Common myeloid progenitor, CD34-positive (primary cell): ENCODE measurements around the gene CEP128.
A peak's percentile ranks its signal among the peaks of the same experiment; 100 is the strongest.

Experiments
- CTCF ChIA-PET: fragments of 350-600 bp; sonication (Branson Sonifier 250); formaldehyde crosslinking; loops from one replicate; lab custom pipeline; 2021; ENCODE audit warnings: antibody characterized with exemption; lab: Charles Lee
- POLR2A ChIA-PET: fragments of 350-600 bp; sonication (Branson Sonifier 250); formaldehyde crosslinking; loops from one replicate; lab custom pipeline; 2021; ENCODE audit warnings: antibody characterized with exemption; lab: Charles Lee
- DNase-seq, 3 donors: peaks; one replicate each; pipeline versions ENCODE4 v3.0.0 to v3.0.0-alpha.2; 2013
- H3K27ac ChIP-seq, 2 experiments: 1 replicate in 1 of 2; 2 replicates in 1 of 2; pipeline ENCODE4 v1.7.0; 2013; ENCODE audit warnings: inconsistent platforms in 2 of 2, low read length in 2 of 2, mild to moderate bottlenecking in 2 of 2, low read depth in 1 of 2, moderate library complexity in 1 of 2; ENCODE audit not compliant: severe bottlenecking in 2 of 2, insufficient read depth in 1 of 2, poor library complexity in 1 of 2
- H3K27me3 ChIP-seq, 5 experiments: replicated peaks in 2 of 5; 1 replicate in 3 of 5; 2 replicates in 2 of 5; pipeline versions ENCODE4 v1.6.1 to v1.7.0; 2013; ENCODE audit warnings: low read length in 4 of 5, mild to moderate bottlenecking in 2 of 5, moderate library complexity in 2 of 5, inconsistent platforms in 1 of 5; ENCODE audit not compliant: insufficient read depth in 5 of 5, control insufficient read depth in 4 of 5
- H3K36me3 ChIP-seq, 4 experiments: 1 replicate in 2 of 4; 2 replicates in 2 of 4; pipeline versions ENCODE4 v1.6.1 to v1.7.0; 2013; ENCODE audit warnings: low read length in 3 of 4, control low read depth in 1 of 4, mild to moderate bottlenecking in 1 of 4; ENCODE audit not compliant: control insufficient read depth in 4 of 4, insufficient read depth in 4 of 4
- H3K4me1 ChIP-seq, 4 experiments: 1 replicate in 3 of 4; 2 replicates in 1 of 4; pipeline versions ENCODE4 v1.6.1 to v1.7.1; 2013; ENCODE audit warnings: low read length in 3 of 4, mild to moderate bottlenecking in 3 of 4, control low read depth in 1 of 4, inconsistent platforms in 1 of 4, moderate library complexity in 1 of 4; ENCODE audit not compliant: control insufficient read depth in 4 of 4, insufficient read depth in 4 of 4; ENCODE audit errors: control extremely low read depth in 1 of 4
- H3K4me3 ChIP-seq, 7 experiments: 1 replicate in 4 of 7; 2 replicates in 3 of 7; pipeline versions ENCODE4 v1.5.1 to v1.7.0; 2013; ENCODE audit warnings: mild to moderate bottlenecking in 7 of 7, low read length in 6 of 7, moderate library complexity in 6 of 7, inconsistent platforms in 2 of 7, low read depth in 2 of 7, control low read depth in 1 of 7; ENCODE audit not compliant: insufficient read depth in 4 of 7, control insufficient read depth in 1 of 7; ENCODE audit errors: extremely low read depth in 1 of 7
- H3K9me3 ChIP-seq, 5 experiments: 1 replicate in 4 of 5; 2 replicates in 1 of 5; pipeline versions ENCODE4 v1.6.1 to v1.7.1; 2013; ENCODE audit warnings: low read length in 4 of 5, mild to moderate bottlenecking in 2 of 5, inconsistent platforms in 1 of 5, low read depth in 1 of 5, moderate library complexity in 1 of 5; ENCODE audit not compliant: control insufficient read depth in 4 of 5, insufficient read depth in 2 of 5; ENCODE audit errors: control extremely low read depth in 1 of 5
- WGBS: methylation state at CpG from one replicate; pipeline ENCODE4 v1.1.5; 2013; ENCODE audit not compliant: insufficient coverage; 5-methylcytosine and 5-hydroxymethylcytosine counted together

CEP128 gene

DNA sequence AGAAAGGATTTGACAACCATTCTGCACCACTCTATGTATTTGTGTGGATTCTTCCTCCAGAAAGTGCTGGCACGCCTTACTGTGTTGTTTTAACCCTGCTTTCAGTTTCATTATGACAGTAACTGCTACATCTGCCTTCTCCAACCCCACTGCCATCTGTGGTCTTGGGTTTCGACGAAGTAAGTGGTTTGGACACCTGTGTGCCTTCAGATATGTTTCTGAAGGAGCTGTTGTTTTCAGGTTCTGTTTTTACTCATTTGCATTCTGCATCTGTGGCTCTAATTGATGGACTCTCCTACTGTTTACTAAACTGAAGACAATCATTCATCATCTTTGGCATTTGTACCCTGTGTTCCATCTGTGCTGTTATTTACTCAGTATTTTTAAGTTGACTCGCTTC lies 18.0 kb upstream of the CEP128 start:
- Histone ChIP-seq H3K9me3 (no peaks in the 10 kb centered on the region), H3K27ac (no peak overlapping the region), H3K4me1 (peaks cover 0 to 11% (median 9%) of the 10 kb centered on the region in 4 experiments), H3K27me3 (peaks cover 0 to 11% (median 6%) of the 10 kb centered on the region in 5 experiments), H3K36me3 (no peaks in the 10 kb centered on the region), H3K4me3 (peak overlapping the region in 1 of 7 experiments; percentile 8)
- CTCF ChIA-PET: interaction anchor here (0.7 to 1.2 kb wide), 3 partner anchors 22 to 28 kb away, joined by 3 to 5 read pairs (median 3); no protein-coding TSS in a partner anchor
- peak; percentile 33 to 81 (median 74) for DNase-seq
- POLR2A ChIA-PET: no interaction called here
- WGBS: 50% methylated on average over 2 of the region's 4 CpGs

- ChIA-PET CTCF (interaction anchor here (1.2 kb wide), 2 partner anchors 23 to 28 kb away, joined by 3 to 5 read pairs; no protein-coding TSS in a partner anchor), POLR2A (no interaction called here)
- no peaks in the 10 kb centered on the region for H3K9me3 ChIP-seq
- no peak overlapping the region for H3K27ac ChIP-seq
- H3K36me3 ChIP-seq: no peaks in the 10 kb centered on the region
- peaks cover 0 to 11% (median 9%) of the 10 kb centered on the region in 4 experiments for H3K4me1 ChIP-seq
- H3K4me3 ChIP-seq: no peak overlapping the region
- no peak for DNase-seq
- peaks cover 0 to 9% (median 6%) of the 10 kb centered on the region in 5 experiments for H3K27me3 ChIP-seq
- 100% methylated on average over 1 of the region's 3 CpGs for WGBS
These were observed 17.4 kb upstream of the CEP128 start for GRCh38 chr14:80958939-80959338.

GRCh38 chr14:80958226-80958625 lies 16.7 kb upstream of the CEP128 start:
- Histone ChIP-seq H3K27ac (no peak overlapping the region), H3K27me3 (peaks cover 0 to 9% (median 6%) of the 10 kb centered on the region in 5 experiments), H3K4me3 (no peak overlapping the region), H3K4me1 (peaks cover 0 to 11% (median 9%) of the 10 kb centered on the region in 4 experiments), H3K9me3 (no peaks in the 10 kb centered on the region), H3K36me3 (no peaks in the 10 kb centered on the region)
- ChIA-PET POLR2A (no interaction called here), CTCF (interaction anchor here (1.2 kb wide), 1 partner anchor 29 kb away, joined by 5 read pairs; no protein-coding TSS in a partner anchor)
- 100% methylated on average over 2 of the region's 2 CpGs for WGBS
- DNase-seq: no peak

GRCh38 chr14:80957613-80958012 lies 16.1 kb upstream of the CEP128 start:
- 100% methylated on average over 1 of the region's 2 CpGs for WGBS
- peaks cover 0 to 9% (median 6%) of the 10 kb centered on the region in 5 experiments for H3K27me3 ChIP-seq
- ChIA-PET CTCF (interaction anchor here (0.9 to 1.9 kb wide), 3 partner anchors 16 to 32 kb away, joined by 3 to 6 read pairs (median 4); partner anchors contain the start of gene CEP128), POLR2A (no interaction called here)
- H3K27ac ChIP-seq: no peak overlapping the region
- DNase-seq: no peak
- no peak overlapping the region for H3K4me3 ChIP-seq
- peaks cover 0 to 11% (median 9%) of the 10 kb centered on the region in 4 experiments for H3K4me1 ChIP-seq
- no peaks in the 10 kb centered on the region for H3K9me3 ChIP-seq
- H3K36me3 ChIP-seq: no peaks in the 10 kb centered on the region

DNA sequence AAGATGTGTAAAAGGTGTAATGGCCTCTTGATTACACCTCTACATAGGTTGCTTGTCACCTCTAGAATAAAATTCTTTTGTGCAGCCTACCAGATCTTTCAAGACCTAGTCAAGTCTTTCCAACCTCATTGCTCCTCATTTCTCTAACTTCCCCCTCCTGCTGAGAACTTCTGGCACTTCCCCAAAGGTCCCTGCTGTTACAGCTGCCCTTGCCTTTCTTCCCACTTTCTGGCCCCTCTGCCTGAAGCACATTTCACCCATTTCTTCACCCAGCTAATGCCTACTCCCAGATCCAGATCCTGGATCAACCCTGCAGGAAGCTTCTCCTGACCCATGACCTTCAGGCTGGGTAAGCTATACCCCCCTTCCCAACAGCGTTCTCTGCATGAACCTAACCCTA lies 15.4 kb upstream of the CEP128 start:
- Histone ChIP-seq H3K27me3 (peaks cover 0 to 9% (median 6%) of the 10 kb centered on the region in 5 experiments), H3K27ac (no peak overlapping the region), H3K36me3 (no peaks in the 10 kb centered on the region), H3K4me3 (no peak overlapping the region), H3K9me3 (no peaks in the 10 kb centered on the region), H3K4me1 (peaks cover 0 to 11% (median 9%) of the 10 kb centered on the region in 4 experiments)
- peak in 2 of 3 donors; percentile 17 to 18 for DNase-seq
- ChIA-PET POLR2A (interaction anchor here (0.7 kb wide), 1 partner anchor 53 kb away, joined by 3 read pairs; no protein-coding TSS in a partner anchor), CTCF (interaction anchor here (0.7 to 2.4 kb wide), 6 partner anchors 11 to 254 kb away, joined by 3 to 8 read pairs (median 5); partner anchors contain the start of gene CEP128)
- no CpG with 5 or more reads among the region's 1 CpG for WGBS

GRCh38 chr14:80956102-80956501 lies 14.6 kb upstream of the CEP128 start:
- Histone ChIP-seq H3K27ac (no peak overlapping the region), H3K4me3 (no peak overlapping the region), H3K4me1 (peaks cover 0 to 11% (median 9%) of the 10 kb centered on the region in 4 experiments), H3K27me3 (peaks cover 0 to 9% (median 6%) of the 10 kb centered on the region in 5 experiments), H3K36me3 (no peaks in the 10 kb centered on the region), H3K9me3 (no peaks in the 10 kb centered on the region)
- CTCF ChIA-PET: interaction anchor here (0.6 to 2.5 kb wide), 9 partner anchors 12 to 259 kb away, joined by 3 to 13 read pairs (median 6); partner anchors contain the start of gene CEP128
- POLR2A ChIA-PET: no interaction called here
- WGBS: no CpG with 5 or more reads among the region's 2 CpGs
- DNase-seq: no peak

DNA sequence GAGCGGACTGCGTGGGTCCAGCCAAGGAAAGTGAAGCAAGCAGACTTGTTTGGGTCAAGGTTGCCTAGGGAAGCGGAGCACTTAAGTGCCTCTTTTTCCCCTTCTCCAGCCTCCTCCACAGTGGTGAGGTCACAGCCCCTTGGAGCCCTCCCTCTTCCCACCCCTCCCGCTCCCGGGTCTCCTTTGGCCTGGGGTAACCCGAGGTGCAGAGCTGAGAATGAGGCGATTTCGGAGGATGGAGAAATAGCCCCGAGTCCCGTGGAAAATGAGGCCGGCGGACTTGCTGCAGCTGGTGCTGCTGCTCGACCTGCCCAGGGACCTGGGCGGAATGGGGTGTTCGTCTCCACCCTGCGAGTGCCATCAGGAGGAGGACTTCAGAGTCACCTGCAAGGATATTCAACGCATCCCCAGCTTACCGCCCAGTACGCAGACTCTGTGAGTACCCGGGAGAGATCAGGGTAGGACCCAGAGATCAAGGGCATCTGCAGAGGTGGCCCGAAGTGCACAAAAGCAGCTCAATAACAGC lies 13.9 kb upstream of the CEP128 start, which contains the start of gene TSHR:
TSS of gene TSHR (plus strand) at position 206 of the 526 bp plus-strand sequence. CDS start at position 266, 60 bp downstream.
- Histone ChIP-seq H3K4me3 (peak within 1 kb of the TSS; percentile 3 to 83 (median 68)), H3K9me3 (no peaks in the 10 kb centered on the region), H3K27me3 (peaks cover 0 to 9% (median 6%) of the 10 kb centered on the region in 5 experiments), H3K27ac (no peak within 1 kb of the TSS), H3K4me1 (peaks cover 0 to 11% (median 9%) of the 10 kb centered on the region in 4 experiments), H3K36me3 (no peaks in the 10 kb centered on the region)
- POLR2A ChIA-PET: interaction anchor here (1.1 kb wide), 1 partner anchor 263 kb away, joined by 3 read pairs; no protein-coding TSS in a partner anchor
- 56% methylated on average over 14 of the region's 21 CpGs for WGBS
- CTCF ChIA-PET: interaction anchor here (0.6 to 2.5 kb wide), 10 partner anchors 12 to 260 kb away, joined by 3 to 13 read pairs (median 5); partner anchors contain the start of gene CEP128
- peak in 1 of 3 donors; percentile 5 for DNase-seq
